ENCODE data around the gene TMSB4X. TPM values are rescaled to one million over a fixed set of nuclear protein-coding genes. Genes with fewer than 3 reads are reported as not detected.

Gene TMSB4X
- total and polyA plus RNA-seq, 8 donors: 460 to 2,276 (median 1,009) TPM

GRCh38 chrX:12971282-12972003 is 3.5 kb upstream of the TMSB4X start:
- Histone ChIP-seq H3K4me3 (peak overlapping the region in 2 of 4 donors; percentile 13 to 20), H3K36me3 (no peaks in the 10 kb centered on the region), H3K9me3 (no peaks in the 10 kb centered on the region), H3K4me1 (peaks cover 0 to 8% (median 0%) of the 10 kb centered on the region in 3 donors), H3K27me3 (peaks cover 0 to 3% (median 0%) of the 10 kb centered on the region in 4 donors), H3K27ac (peak overlapping the region; percentile 63 to 96 (median 72))
- TF ChIP-seq CTCF (IDR thresholded peaks at IDR 0.05): no peak
- 19 to 38% methylated on average over 12 of the region's 12 CpGs for WGBS, 2 donors
- DNase-seq: peak; percentile 60 to 68 (median 65)
- intact Hi-C loops (cut with DNase I): no loop called here
- peak; percentile 51 to 60 (median 56) for ATAC-seq
- no peak for FAIRE-seq

- no peaks in the 10 kb centered on the region for H3K9me3 ChIP-seq
- ATAC-seq: no peak
- no peak for TF ChIP-seq CTCF (IDR thresholded peaks at IDR 0.05)
- intact Hi-C loops (cut with DNase I): no loop called here
- H3K36me3 ChIP-seq: no peaks in the 10 kb centered on the region
- peaks cover 0 to 9% (median 0%) of the 10 kb centered on the region in 3 donors for H3K4me1 ChIP-seq
- 29 to 50% methylated on average over 6 of the region's 6 CpGs for WGBS, 2 donors
- H3K4me3 ChIP-seq: peak overlapping the region in 1 of 4 donors; percentile 20
- peaks cover 0 to 3% (median 0%) of the 10 kb centered on the region in 4 donors for H3K27me3 ChIP-seq
- H3K27ac ChIP-seq: peak overlapping the region; percentile 63 to 96 (median 72)
- DNase-seq: no peak
- no peak for FAIRE-seq
Observed at GRCh38 chrX:12972243-12972642, 2.7 kb upstream of the TMSB4X start.

GRCh38 chrX:12972878-12973560 is 1.9 kb upstream of the TMSB4X start:
- Histone ChIP-seq H3K9me3 (no peaks in the 10 kb centered on the region), H3K4me1 (peaks cover 0 to 12% (median 0%) of the 10 kb centered on the region in 3 donors), H3K36me3 (no peaks in the 10 kb centered on the region), H3K4me3 (peak overlapping the region in 1 of 4 donors; percentile 66), H3K27me3 (peaks cover 0 to 3% (median 0%) of the 10 kb centered on the region in 4 donors), H3K27ac (peak overlapping the region in 3 of 4 donors; percentile 67 to 96 (median 91))
- no peak for TF ChIP-seq CTCF (IDR thresholded peaks at IDR 0.05)
- no peak for ATAC-seq
- 69 to 70% methylated on average over 12 of the region's 12 CpGs for WGBS, 2 donors
- intact Hi-C loops (cut with DNase I): no loop called here
- FAIRE-seq: no peak
- no peak for DNase-seq

- H3K27me3 ChIP-seq: peaks cover 0 to 3% (median 0%) of the 10 kb centered on the region in 4 donors
- no peaks in the 10 kb centered on the region for H3K36me3 ChIP-seq
- 65 to 67% methylated on average over 19 of the region's 19 CpGs for WGBS, 2 donors
- peaks cover 0 to 15% (median 0%) of the 10 kb centered on the region in 3 donors for H3K4me1 ChIP-seq
- FAIRE-seq: peak; percentile 23
- H3K27ac ChIP-seq: peak overlapping the region; percentile 67 to 96 (median 90)
- no peak for ATAC-seq
- DNase-seq: peak in 2 of 6 donors; percentile 37 to 52
- peak overlapping the region in 2 of 4 donors; percentile 66 to 75 for H3K4me3 ChIP-seq
- no peaks in the 10 kb centered on the region for H3K9me3 ChIP-seq
- intact Hi-C loops (cut with DNase I): no loop called here
- no peak for TF ChIP-seq CTCF (IDR thresholded peaks at IDR 0.05)
Observed at GRCh38 chrX:12973561-12974304, 1.2 kb upstream of the TMSB4X start.

All from pancreas (tissue), 10 donors.